H1 (cell line): ENCODE data around the gene TBC1D12. TPM values are rescaled to one million over a fixed set of nuclear protein-coding genes. Genes with fewer than 3 reads are reported as not detected.

Experiments
- CTCF ChIA-PET: fragments of 300-600 bp; sonication (Branson Sonifier 250); formaldehyde crosslinking; loops from one replicate; lab custom pipeline; 2021; ENCODE audit not compliant: partially characterized antibody; lab: Charles Lee
- POLR2A ChIA-PET: fragments of 300-600 bp; sonication (Branson Sonifier 250); formaldehyde crosslinking; loops from one replicate; lab custom pipeline; 2021; ENCODE audit warnings: inconsistent platforms; ENCODE audit not compliant: partially characterized antibody; lab: Charles Lee
- DNase-seq, 2 experiments: peaks; one replicate each; pipeline versions ENCODE4 v3.0.0 to v3.0.0-alpha.2; 2010 to 2022; ENCODE audit warnings: low spot score in 2 of 2, low read depth in 1 of 2, mixed read lengths in 1 of 2
- FAIRE-seq: peaks from 2 replicates; lab custom pipeline; 2011; peaks lifted over from hg19 to GRCh38; lab: Jason Lieb, UNC
- H2AFZ ChIP-seq: 2 replicates; pipeline ENCODE4 v1.8.1; 2012; ENCODE audit warnings: low read length, inconsistent platforms
- H2AK5ac ChIP-seq: 2 replicates; pipeline ENCODE4 v1.6.1; 2013; ENCODE audit warnings: low read depth, low read length
- H2BK120ac ChIP-seq: replicated peaks from 2 replicates; pipeline ENCODE3; 2013; ENCODE audit warnings: low read depth, low read length, inconsistent platforms
- H2BK12ac ChIP-seq: 2 replicates; pipeline ENCODE4 v1.6.1; 2013; ENCODE audit warnings: low read depth, low read length
- H2BK15ac ChIP-seq: 2 replicates; pipeline ENCODE4 v1.6.1; 2013; ENCODE audit warnings: low read length
- H2BK20ac ChIP-seq: 2 replicates; pipeline ENCODE4 v1.6.1; 2013; ENCODE audit warnings: low read length
- H2BK5ac ChIP-seq: 2 replicates; pipeline ENCODE4 v1.6.1; 2013; ENCODE audit warnings: low read depth, low read length
- H3K14ac ChIP-seq: 2 replicates; pipeline ENCODE4 v1.6.1; 2013; ENCODE audit warnings: inconsistent platforms; ENCODE audit not compliant: insufficient read length
- H3K18ac ChIP-seq: 2 replicates; pipeline ENCODE4 v1.6.1; 2013; ENCODE audit warnings: low read length; ENCODE audit errors: extremely low read depth
- H3K23ac ChIP-seq: 2 replicates; pipeline ENCODE4 v1.6.1; 2013; ENCODE audit warnings: inconsistent platforms; ENCODE audit not compliant: insufficient read length
- H3K23me2 ChIP-seq: 2 replicates; pipeline ENCODE4 v1.6.1; 2013; ENCODE audit warnings: low read depth, low read length
- H3K27ac ChIP-seq: 2 replicates; pipeline ENCODE4 v1.6.1; 2011; ENCODE audit warnings: low read depth, low read length, inconsistent platforms
- H3K27me3 ChIP-seq, 4 experiments: replicated peaks in 1 of 4; 1 replicate in 1 of 4; 2 replicates in 3 of 4; pipeline versions ENCODE4 v1.6.1 to v1.8.1; 2011 to 2013; ENCODE audit warnings: low read length in 3 of 4, mild to moderate bottlenecking in 3 of 4, inconsistent platforms in 2 of 4, mixed read lengths in 2 of 4, moderate library complexity in 1 of 4; ENCODE audit not compliant: control insufficient read depth in 3 of 4, insufficient read depth in 3 of 4; ENCODE audit errors: extremely low read depth in 1 of 4
- H3K36me3 ChIP-seq, 4 experiments: 2 replicates each; pipeline versions ENCODE4 v1.6.1 to v1.8.1; 2011 to 2013; ENCODE audit warnings: mild to moderate bottlenecking in 4 of 4, low read length in 3 of 4, moderate library complexity in 2 of 4, control low read depth in 1 of 4, inconsistent platforms in 1 of 4; ENCODE audit not compliant: insufficient read depth in 4 of 4, control insufficient read depth in 2 of 4
- H3K4ac ChIP-seq: replicated peaks from 2 replicates; pipeline ENCODE3; 2013; ENCODE audit warnings: low read length, low read depth, mixed read lengths, inconsistent platforms; ENCODE audit not compliant: insufficient read length
- H3K4me1 ChIP-seq, 4 experiments: replicated peaks in 1 of 4; 1 replicate in 1 of 4; 2 replicates in 3 of 4; pipeline versions ENCODE4 v1.6.1 to v1.8.1; 2011 to 2013; ENCODE audit warnings: low read length in 3 of 4, inconsistent platforms in 2 of 4, mixed read lengths in 1 of 4; ENCODE audit not compliant: insufficient read depth in 4 of 4, control insufficient read depth in 3 of 4
- H3K4me2 ChIP-seq, 2 experiments: 2 replicates each; pipeline versions ENCODE4 v1.6.1 to v1.8.1; 2011 to 2013; ENCODE audit warnings: low read depth in 2 of 2, low read length in 2 of 2, control low read depth in 1 of 2, inconsistent platforms in 1 of 2, mild to moderate bottlenecking in 1 of 2; ENCODE audit not compliant: insufficient read depth in 1 of 2
- H3K4me3 ChIP-seq, 4 experiments: fragments of 200-600, 300-600 bp in 1 of 4; sonication (generic), shearing (Covaris generic), sonication (Bioruptor Twin) in 1 of 4; 2 replicates each; pipeline versions ENCODE4 v1.5.1 to v1.8.1; 2011 to 2016; ENCODE audit warnings: low read length in 4 of 4, low read depth in 3 of 4, control low read depth in 2 of 4, inconsistent platforms in 2 of 4, mild to moderate bottlenecking in 2 of 4, mixed read lengths in 1 of 4, moderate library complexity in 1 of 4; ENCODE audit not compliant: insufficient read depth in 2 of 4; ENCODE audit errors: extremely low read depth in 1 of 4
- H3K56ac ChIP-seq: replicated peaks from 2 replicates; pipeline ENCODE3; 2013; ENCODE audit warnings: low read depth, mild to moderate bottlenecking, mixed read lengths, low read length, inconsistent platforms; ENCODE audit not compliant: insufficient read length
- H3K79me1 ChIP-seq: 2 replicates; pipeline ENCODE4 v1.6.1; 2013; ENCODE audit warnings: low read depth, low read length, control low read depth
- H3K79me2 ChIP-seq, 2 experiments: 2 replicates each; pipeline versions ENCODE4 v1.6.1 to v1.8.1; 2012 to 2013; ENCODE audit warnings: low read length in 2 of 2, mild to moderate bottlenecking in 2 of 2, inconsistent platforms in 1 of 2; ENCODE audit not compliant: insufficient read depth in 2 of 2, control insufficient read depth in 1 of 2
- H3K9ac ChIP-seq, 4 experiments: replicated peaks in 1 of 4; 1 replicate in 1 of 4; 2 replicates in 3 of 4; pipeline versions ENCODE4 v1.6.1 to v1.8.1; 2011 to 2013; ENCODE audit warnings: low read depth in 3 of 4, low read length in 3 of 4, control low read depth in 2 of 4, mild to moderate bottlenecking in 2 of 4, moderate library complexity in 2 of 4, inconsistent platforms in 1 of 4; ENCODE audit errors: extremely low read depth in 1 of 4
- H3K9me3 ChIP-seq, 2 experiments: 2 replicates each; pipeline versions ENCODE4 v1.6.1 to v1.8.1; 2012 to 2013; ENCODE audit warnings: mild to moderate bottlenecking in 2 of 2, moderate library complexity in 2 of 2, control low read depth in 1 of 2, inconsistent platforms in 1 of 2, low read depth in 1 of 2, low read length in 1 of 2, mixed read lengths in 1 of 2; ENCODE audit not compliant: insufficient read depth in 2 of 2
- H4K20me1 ChIP-seq, 2 experiments: replicated peaks in 1 of 2; 2 replicates each; pipeline versions ENCODE3 to v1.8.1; 2011 to 2013; ENCODE audit warnings: inconsistent platforms in 2 of 2, low read length in 2 of 2, mild to moderate bottlenecking in 1 of 2; ENCODE audit not compliant: insufficient read depth in 2 of 2, control insufficient read depth in 1 of 2
- H4K5ac ChIP-seq: 2 replicates; pipeline ENCODE4 v1.6.1; 2013; ENCODE audit warnings: low read length, low read depth, mixed read lengths, inconsistent platforms; ENCODE audit not compliant: insufficient read length
- H4K8ac ChIP-seq: 2 replicates; pipeline ENCODE4 v1.8.0; 2013; ENCODE audit warnings: mild to moderate bottlenecking, moderate library complexity, low read length, inconsistent platforms; ENCODE audit not compliant: insufficient read depth; ENCODE audit errors: extremely low read depth
- H4K91ac ChIP-seq: replicated peaks from 2 replicates; pipeline ENCODE3; 2013; ENCODE audit warnings: low read length, mixed read lengths, inconsistent platforms; ENCODE audit not compliant: insufficient read length
- ASH2L ChIP-seq: fragments of 200-600, 300-600 bp; sonication (generic); IDR thresholded peaks from one replicate; pipeline ENCODE4 v1.7.1; 2017; ENCODE audit warnings: low read length
- ATF2 ChIP-seq: IDR thresholded peaks from 2 replicates; pipeline ENCODE4 v1.6.1; 2012; ENCODE audit warnings: low read length, inconsistent platforms
- ATF3 ChIP-seq: IDR thresholded peaks from 2 replicates; pipeline ENCODE4 v1.6.1; 2011; ENCODE audit warnings: low read depth, mild to moderate bottlenecking, low read length; ENCODE audit not compliant: insufficient read depth
- CEBPB ChIP-seq: IDR thresholded peaks from 2 replicates; pipeline ENCODE4 v1.6.1; 2012; ENCODE audit warnings: low read depth, low read length
- CHD1 ChIP-seq: IDR thresholded peaks from 2 replicates; pipeline ENCODE4 v1.6.1; 2012; ENCODE audit warnings: low read depth, low read length, improper control_type of control experiment
- CTBP2 ChIP-seq: IDR thresholded peaks from 2 replicates; pipeline ENCODE4 v1.7.0; 2011; ENCODE audit warnings: borderline replicate concordance, mild to moderate bottlenecking, moderate library complexity, mixed read lengths, low read length; ENCODE audit not compliant: insufficient read depth, insufficient read length
- EP300 ChIP-seq, 2 experiments: IDR thresholded peaks; 1 replicate in 1 of 2; 2 replicates in 1 of 2; pipeline ENCODE4 v1.6.1; 2011 to 2012; ENCODE audit warnings: low read depth in 2 of 2, low read length in 2 of 2, mild to moderate bottlenecking in 2 of 2, borderline replicate concordance in 1 of 2, inconsistent platforms in 1 of 2, moderate library complexity in 1 of 2
- HDAC6 ChIP-seq: IDR thresholded peaks from one replicate; pipeline ENCODE4 v1.7.1; 2012; ENCODE audit warnings: low read depth, mild to moderate bottlenecking, inconsistent platforms, low read length, moderate library complexity
- JUND ChIP-seq: IDR thresholded peaks from 2 replicates; pipeline ENCODE4 v1.6.1; 2011; ENCODE audit warnings: mild to moderate bottlenecking, improper control_type of control experiment, low read length
- PHF8 ChIP-seq: fragments of 200-600 bp; sonication (generic); conservative IDR thresholded peaks from 2 replicates; pipeline ENCODE4 v1.7.1; 2012; ENCODE audit warnings: low read depth, mild to moderate bottlenecking, inconsistent platforms, low read length, moderate library complexity
- RBBP5 ChIP-seq: IDR thresholded peaks from 2 replicates; pipeline ENCODE4 v1.7.1; 2012; ENCODE audit warnings: low read depth, mild to moderate bottlenecking, inconsistent platforms, low read length, moderate library complexity, borderline replicate concordance
- SIRT6 ChIP-seq: IDR thresholded peaks from one replicate; pipeline ENCODE4 v1.7.1; 2012; ENCODE audit warnings: low read length, inconsistent platforms
- SUZ12 ChIP-seq: fragments of 200-600 bp; sonication (generic); IDR thresholded peaks from 2 replicates; pipeline ENCODE4 v1.6.1; 2012; ENCODE audit warnings: mild to moderate bottlenecking, inconsistent platforms, low read length, moderate library complexity, mixed read lengths
- TCF12 ChIP-seq: IDR thresholded peaks from 2 replicates; pipeline ENCODE4 v1.6.1; 2011; ENCODE audit warnings: low read depth, mild to moderate bottlenecking, low read length
- polyA plus RNA-seq, 7 experiments: library from polyadenylated mRNA; depleted of rRNA in 3 of 7; stranded (reverse) in 5 of 7; unstranded in 2 of 7; fragments of >200 nt in 5 of 7; fragments of 200-250 nt in 2 of 7; gene quantifications; 1 replicate in 5 of 7; 2 replicates in 1 of 7; 4 replicates in 1 of 7; pipeline versions ENCODE4 v1.2.1 to v1.2.3, GENCODE V29; 2011 to 2013; ENCODE audit warnings: missing spikeins in 2 of 7, mixed read lengths in 2 of 7
- total RNA-seq: library from RNA; stranded (reverse); fragmentation: NEBNext Ultra II Directional; extraction: Animal tissue kit (Norgen Biotek cat#: 25700); gene quantifications from 2 replicates; pipeline ENCODE4 v1.2.1, GENCODE V29; 2021

The TBC1D12 gene
- total and polyA plus RNA-seq, 2 of the 8 experiments (the other 6 are each of a cell fraction or from before 2014, with no cell fraction given): 1.1 to 3.2 TPM

DNA sequence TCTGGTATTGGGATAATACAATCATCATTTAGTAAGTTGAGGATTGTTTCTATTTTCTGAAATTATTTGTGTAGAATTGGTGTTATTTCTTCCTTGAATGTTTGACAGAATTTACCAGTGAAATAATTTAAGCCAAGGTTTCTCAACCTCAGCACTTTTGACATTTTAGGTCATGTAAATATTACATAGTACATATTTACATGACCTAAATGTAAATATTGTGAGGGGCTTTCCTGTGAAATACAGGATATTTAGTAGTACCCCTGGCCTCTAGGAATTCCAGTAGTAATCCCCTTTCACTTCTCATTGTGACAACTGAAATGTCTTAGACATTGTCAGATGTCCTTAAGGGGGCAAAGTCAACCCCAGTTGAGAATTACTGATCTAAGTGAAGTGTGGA, 59.8 kb downstream of the TBC1D12 start:
- H3K4me2 ChIP-seq: no peak overlapping the region
- H3K9me3 ChIP-seq: peaks cover 0 to 9% of the 10 kb centered on the region in 2 experiments; a peak in 2 of 4 replicates
- H2BK20ac ChIP-seq: no peak overlapping the region
- H2BK12ac ChIP-seq: no peak overlapping the region
- no peaks in the 10 kb centered on the region for H4K20me1 ChIP-seq
- H3K79me2 ChIP-seq: no peaks in the 10 kb centered on the region
- H2AFZ ChIP-seq: no peak overlapping the region
- no peak overlapping the region for H3K14ac ChIP-seq
- DNase-seq (no peak), FAIRE-seq (no peak)
- H4K5ac ChIP-seq: no peak overlapping the region
- POLR2A ChIA-PET: no interaction called here
- H4K8ac ChIP-seq: no peak overlapping the region
- H3K4ac ChIP-seq: no peak overlapping the region
- no peak overlapping the region for H3K18ac ChIP-seq
- H3K9ac ChIP-seq: no peak overlapping the region
- no peak overlapping the region for H3K56ac ChIP-seq
- no peak overlapping the region for H3K23ac ChIP-seq
- no peak overlapping the region for H2AK5ac ChIP-seq
- no peaks in the 10 kb centered on the region for H3K27me3 ChIP-seq
- CTCF ChIA-PET: no interaction called here
- no peak overlapping the region for H4K91ac ChIP-seq
- H3K4me1 ChIP-seq: no peaks in the 10 kb centered on the region
- no peaks in the 10 kb centered on the region for H3K79me1 ChIP-seq
- H2BK5ac ChIP-seq: no peak overlapping the region
- H3K36me3 ChIP-seq: no peaks in the 10 kb centered on the region
- no peak overlapping the region for H2BK15ac ChIP-seq
- no peak overlapping the region for H3K27ac ChIP-seq
- H2BK120ac ChIP-seq: no peak overlapping the region
- no peak overlapping the region for H3K4me3 ChIP-seq
- H3K23me2 ChIP-seq: no peaks in the 10 kb centered on the region
- no peak for TF ChIP-seq ASH2L
- TF ChIP-seq ATF2: no peak
- no peak for TF ChIP-seq SUZ12
- TF ChIP-seq CHD1: no peak
- no peak for TF ChIP-seq SIRT6
- TF ChIP-seq RBBP5: no peak
- TF ChIP-seq CTBP2: no peak
- TF ChIP-seq JUND: no peak
- no peak for TF ChIP-seq EP300 (IDR thresholded peaks at IDR 0.05; ENCODE audit: borderline replicate concordance in 1 of 2, low read depth in 2 of 2, low read length in 2 of 2)
- no peak for TF ChIP-seq TCF12
- no peak for TF ChIP-seq PHF8
- TF ChIP-seq ATF3: no peak
- TF ChIP-seq HDAC6: no peak
- no peak for TF ChIP-seq CEBPB
